CD4-positive, alpha-beta T cell (primary cell): ENCODE data around the gene CALN1. TPM values are rescaled to one million over a fixed set of nuclear protein-coding genes. Genes with fewer than 3 reads are reported as not detected.

Source experiments
- ATAC-seq: fragments of 200-7000 bp; cut with Tn5 transposase; one replicate; pipeline ENCODE4 v1.10.0; 2022; ENCODE audit warnings: mild to moderate bottlenecking; ENCODE audit not compliant: poor library complexity
- CTCF ChIA-PET: fragments of 350-600 bp; sonication (Branson Sonifier 250); formaldehyde crosslinking; loops from one replicate; lab custom pipeline; 2021; ENCODE audit warnings: antibody characterized with exemption, inconsistent platforms; lab: Charles Lee
- POLR2A ChIA-PET: fragments of 350-600 bp; sonication (Branson Sonifier 250); formaldehyde crosslinking; loops from one replicate; lab custom pipeline; 2021; ENCODE audit warnings: antibody characterized with exemption, inconsistent platforms; lab: Charles Lee
- DNase-seq, 14 experiments: peaks; one replicate each; pipeline ENCODE4 v3.0.0-alpha.2; 2013 to 2020; ENCODE audit warnings: mixed read lengths in 2 of 14
- H3K27ac ChIP-seq, 2 donors: one replicate each; pipeline versions ENCODE4 v1.5.1 to v1.7.0; 2013; ENCODE audit warnings: low read length in 2 of 2, low read depth in 1 of 2, mild to moderate bottlenecking in 1 of 2
- H3K27me3 ChIP-seq, 2 experiments: 1 replicate in 1 of 2; 2 replicates in 1 of 2; pipeline versions ENCODE4 v1.6.1 to v1.7.0; 2013; ENCODE audit warnings: low read length in 2 of 2, control low read depth in 1 of 2, mild to moderate bottlenecking in 1 of 2, moderate library complexity in 1 of 2; ENCODE audit not compliant: insufficient read depth in 2 of 2, control insufficient read depth in 1 of 2
- H3K36me3 ChIP-seq: one replicate; pipeline ENCODE4 v1.6.1; 2013; ENCODE audit warnings: low read length, control low read depth; ENCODE audit not compliant: insufficient read depth
- H3K4me1 ChIP-seq: one replicate; pipeline ENCODE4 v1.6.1; 2013; ENCODE audit warnings: low read length, control low read depth; ENCODE audit not compliant: insufficient read depth
- H3K4me3 ChIP-seq: one replicate; pipeline ENCODE4 v1.5.1; 2013; ENCODE audit warnings: mild to moderate bottlenecking, low read length, moderate library complexity
- H3K9me3 ChIP-seq, 2 experiments: 1 replicate in 1 of 2; 2 replicates in 1 of 2; pipeline versions ENCODE4 v1.6.1 to v1.7.0; 2013; ENCODE audit warnings: low read length in 2 of 2, mild to moderate bottlenecking in 2 of 2, control low read depth in 1 of 2, moderate library complexity in 1 of 2; ENCODE audit not compliant: control insufficient read depth in 1 of 2, insufficient read depth in 1 of 2
- H3K27ac Mint-ChIP-seq: one replicate; pipeline ENCODE4 v1.8.0; 2020; ENCODE audit warnings: mixed read lengths
- H3K27me3 Mint-ChIP-seq: one replicate; pipeline ENCODE4 v1.8.0; 2021; ENCODE audit warnings: mixed read lengths
- H3K36me3 Mint-ChIP-seq: one replicate; pipeline ENCODE4 v1.8.0; 2021; ENCODE audit warnings: low read depth, mixed read lengths
- H3K4me1 Mint-ChIP-seq: one replicate; pipeline ENCODE4 v1.8.0; 2021; ENCODE audit warnings: low read depth, mixed read lengths
- H3K4me3 Mint-ChIP-seq: one replicate; pipeline ENCODE4 v1.8.0; 2020; ENCODE audit warnings: mild to moderate bottlenecking, mixed read lengths
- H3K9me3 Mint-ChIP-seq: one replicate; pipeline ENCODE4 v1.8.0; 2020; ENCODE audit warnings: mixed read lengths
- intact Hi-C, 2 experiments: fragments of 100-400 bp; cut with DNase I in 1 of 2; cut with micrococcal nuclease in 1 of 2; formaldehyde crosslinking; loops; one replicate each; pipeline versions ENCODE4 v1.15.1 to v1.9.0; 2023 to 2025; cut with DNase I, micrococcal nuclease
- total RNA-seq, 174 experiments: library from RNA in 2 of 174; stranded (reverse) in 2 of 174; gene quantifications; one replicate each; pipeline ENCODE4 v1.2.3 and lab custom pipeline; 2021 to 2026
- TF ChIP-seq, protein P1 (sequence below): fragments of 200-600 bp; IDR thresholded peaks from one replicate; pipeline ENCODE4 v1.8.0; 2022; ENCODE audit warnings: antibody characterized with exemption, mild to moderate bottlenecking

Gene CALN1
- total RNA-seq, 2 experiments from 2014 or later, result 0.06 TPM; not detected in 1

DNA sequence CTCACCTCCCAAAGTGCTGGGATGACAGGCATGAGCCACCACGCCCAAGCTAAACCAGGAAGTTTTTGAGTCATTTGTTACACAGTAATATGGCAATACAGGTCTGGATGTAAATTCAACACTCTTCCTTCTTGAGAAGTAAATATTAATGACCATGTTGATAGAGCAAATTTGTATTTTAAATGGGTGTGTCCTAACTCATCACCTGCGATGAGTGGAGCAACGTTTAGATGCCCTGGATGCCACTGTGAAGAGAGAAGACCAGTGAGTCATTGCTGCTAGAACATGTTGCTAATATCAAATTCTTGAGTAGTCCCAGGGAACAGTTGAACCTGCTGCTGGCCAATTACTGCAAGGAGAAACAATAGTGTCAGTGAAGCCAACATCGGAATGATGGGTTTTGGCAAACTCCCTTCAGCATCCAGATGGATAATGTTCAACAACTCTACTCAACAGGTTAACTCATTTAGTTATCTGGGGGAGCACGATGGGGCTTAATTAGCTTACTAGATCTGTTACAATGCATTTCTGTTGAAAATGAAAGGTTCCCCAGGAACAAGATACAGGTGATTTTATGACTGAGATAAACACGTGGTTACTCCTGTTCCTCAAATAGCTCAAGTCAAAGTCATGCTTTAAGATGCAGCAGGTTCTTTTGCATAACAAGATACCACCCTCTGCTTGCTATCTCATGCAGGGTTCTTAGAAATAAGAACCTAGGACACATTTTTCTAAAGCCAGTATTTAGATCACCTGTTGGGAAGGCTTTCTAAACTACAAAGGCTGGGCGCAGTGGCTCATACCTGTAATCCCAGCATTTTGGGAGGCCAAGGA is 146.8 kb downstream of the CALN1 start:
- ATAC-seq (no peak), DNase-seq (no peak)
- ChIA-PET CTCF (no interaction called here), POLR2A (no interaction called here)
- Mint-ChIP-seq H3K27me3 (no peaks in the 10 kb centered on the region), H3K4me3 (no peak overlapping the region), H3K4me1 (no peaks in the 10 kb centered on the region), H3K27ac (no peak overlapping the region), H3K9me3 (peaks cover 5% of the 10 kb centered on the region), H3K36me3 (no peaks in the 10 kb centered on the region)
- H3K36me3 ChIP-seq, result no peaks in the 10 kb centered on the region
- TF ChIP-seq, protein P1, sequence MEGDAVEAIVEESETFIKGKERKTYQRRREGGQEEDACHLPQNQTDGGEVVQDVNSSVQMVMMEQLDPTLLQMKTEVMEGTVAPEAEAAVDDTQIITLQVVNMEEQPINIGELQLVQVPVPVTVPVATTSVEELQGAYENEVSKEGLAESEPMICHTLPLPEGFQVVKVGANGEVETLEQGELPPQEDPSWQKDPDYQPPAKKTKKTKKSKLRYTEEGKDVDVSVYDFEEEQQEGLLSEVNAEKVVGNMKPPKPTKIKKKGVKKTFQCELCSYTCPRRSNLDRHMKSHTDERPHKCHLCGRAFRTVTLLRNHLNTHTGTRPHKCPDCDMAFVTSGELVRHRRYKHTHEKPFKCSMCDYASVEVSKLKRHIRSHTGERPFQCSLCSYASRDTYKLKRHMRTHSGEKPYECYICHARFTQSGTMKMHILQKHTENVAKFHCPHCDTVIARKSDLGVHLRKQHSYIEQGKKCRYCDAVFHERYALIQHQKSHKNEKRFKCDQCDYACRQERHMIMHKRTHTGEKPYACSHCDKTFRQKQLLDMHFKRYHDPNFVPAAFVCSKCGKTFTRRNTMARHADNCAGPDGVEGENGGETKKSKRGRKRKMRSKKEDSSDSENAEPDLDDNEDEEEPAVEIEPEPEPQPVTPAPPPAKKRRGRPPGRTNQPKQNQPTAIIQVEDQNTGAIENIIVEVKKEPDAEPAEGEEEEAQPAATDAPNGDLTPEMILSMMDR, result no peak
- no peak overlapping the region for H3K27ac ChIP-seq
- no peaks in the 10 kb centered on the region for H3K27me3 ChIP-seq
- no peaks in the 10 kb centered on the region for H3K9me3 ChIP-seq
- no peaks in the 10 kb centered on the region for H3K4me1 ChIP-seq
- H3K4me3 ChIP-seq, result no peak overlapping the region
- intact Hi-C loops, result no loop called here

DNA sequence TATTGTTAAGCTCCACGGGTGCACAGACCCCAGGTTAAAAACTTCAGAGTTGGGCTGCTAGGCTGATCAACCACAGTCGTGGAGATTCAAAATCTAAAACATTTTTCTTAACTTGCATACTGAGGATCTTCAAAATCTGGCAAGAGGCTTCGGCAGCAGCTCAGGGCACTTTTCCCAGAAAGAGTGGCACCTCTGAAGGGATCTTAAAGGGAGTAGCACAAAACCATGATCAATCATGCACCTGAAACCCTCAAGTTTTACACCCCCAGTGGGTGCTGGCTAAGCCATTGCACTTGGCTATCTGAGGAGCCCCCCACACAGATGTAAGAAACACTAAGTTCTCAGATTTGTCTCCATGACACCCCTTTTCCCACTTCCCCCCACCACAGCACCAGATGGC is 151.7 kb downstream of the CALN1 start:
- Mint-ChIP-seq H3K27ac (no peak overlapping the region), H3K36me3 (no peaks in the 10 kb centered on the region), H3K4me1 (no peaks in the 10 kb centered on the region), H3K4me3 (no peak overlapping the region), H3K9me3 (peaks cover 1% of the 10 kb centered on the region), H3K27me3 (no peaks in the 10 kb centered on the region)
- no peak overlapping the region for H3K27ac ChIP-seq
- ATAC-seq (no peak), DNase-seq (no peak)
- TF ChIP-seq, protein P1, result no peak
- ChIA-PET CTCF (no interaction called here), POLR2A (no interaction called here)
- no peak overlapping the region for H3K4me3 ChIP-seq
- H3K36me3 ChIP-seq, result no peaks in the 10 kb centered on the region
- no peaks in the 10 kb centered on the region for H3K27me3 ChIP-seq
- intact Hi-C loops, result no loop called here
- H3K9me3 ChIP-seq, result no peaks in the 10 kb centered on the region
- H3K4me1 ChIP-seq, result no peaks in the 10 kb centered on the region

DNA sequence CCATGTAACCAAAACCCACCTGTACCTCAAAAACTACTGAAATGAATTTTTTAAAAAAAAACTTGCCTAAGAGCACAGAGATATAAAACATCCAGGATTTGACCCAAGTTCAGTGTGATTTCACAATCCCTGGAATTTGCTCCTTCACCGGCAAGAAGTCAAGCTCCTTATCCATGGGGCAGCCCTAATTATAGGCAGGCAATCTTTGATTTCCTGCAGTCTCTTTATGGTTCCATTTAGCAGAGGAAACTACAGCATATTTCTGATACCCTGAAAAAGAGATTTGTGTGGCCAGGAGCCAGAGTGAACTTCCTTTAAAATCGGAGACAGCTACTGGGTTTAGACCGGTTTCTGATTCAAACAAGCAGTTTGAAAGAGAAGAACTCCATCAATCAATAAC is 154.1 kb downstream of the CALN1 start:
- DNase-seq, result no peak
- no peak overlapping the region for H3K4me3 Mint-ChIP-seq
- intact Hi-C loops, result no loop called here
- no peaks in the 10 kb centered on the region for H3K4me1 Mint-ChIP-seq
- TF ChIP-seq, protein P1, result no peak
- Histone ChIP-seq H3K9me3 (no peaks in the 10 kb centered on the region), H3K27ac (no peak overlapping the region), H3K27me3 (no peaks in the 10 kb centered on the region), H3K4me3 (no peak overlapping the region), H3K36me3 (no peaks in the 10 kb centered on the region), H3K4me1 (no peaks in the 10 kb centered on the region)
- no peak for ATAC-seq
- H3K27ac Mint-ChIP-seq, result no peak overlapping the region
- no peaks in the 10 kb centered on the region for H3K27me3 Mint-ChIP-seq
- CTCF ChIA-PET, result no interaction called here
- H3K36me3 Mint-ChIP-seq, result no peaks in the 10 kb centered on the region
- H3K9me3 Mint-ChIP-seq, result peaks cover 3% of the 10 kb centered on the region
- POLR2A ChIA-PET, result no interaction called here
